Activated naive CD8-positive, alpha-beta T cell treated with anti-CD3 and anti-CD28 coated beads for 36 hours (primary cell): ENCODE results near the gene MVK. TPM values are rescaled to one million over a fixed set of nuclear protein-coding genes. Genes with fewer than 3 reads are reported as not detected.

Source experiments
- DNase-seq: peaks from one replicate; pipeline ENCODE4 v3.0.0; 2021
- H3K27ac Mint-ChIP-seq: one replicate; pipeline ENCODE4 v1.8.0; 2022; ENCODE audit warnings: mild to moderate bottlenecking, moderate library complexity, mixed read lengths
- H3K27me3 Mint-ChIP-seq: one replicate; pipeline ENCODE4 v1.8.0; 2022; ENCODE audit warnings: mild to moderate bottlenecking, mixed read lengths
- H3K36me3 Mint-ChIP-seq: one replicate; pipeline ENCODE4 v1.8.0; 2021; ENCODE audit warnings: mild to moderate bottlenecking, mixed read lengths
- H3K4me1 Mint-ChIP-seq: one replicate; pipeline ENCODE4 v1.8.0; 2021; ENCODE audit warnings: mixed read lengths
- H3K4me3 Mint-ChIP-seq: one replicate; pipeline ENCODE4 v1.8.0; 2022; ENCODE audit warnings: mild to moderate bottlenecking, moderate library complexity, mixed read lengths
- H3K9me3 Mint-ChIP-seq: one replicate; pipeline ENCODE4 v1.8.0; 2022; ENCODE audit warnings: mixed read lengths
- total RNA-seq, 2 experiments: library from RNA; stranded (reverse); gene quantifications; one replicate each; pipeline ENCODE4 v1.2.3, GENCODE V29; 2021

MVK gene
- total RNA-seq, 2 experiments from 2014 or later, result 17.9 to 20.5 TPM

- no peaks in the 10 kb centered on the region for H3K4me1 Mint-ChIP-seq
- H3K27ac Mint-ChIP-seq, result no peak overlapping the region
These were observed 39.4 kb downstream of the MVK start for GRCh38 chr12:109612975-109613502.

DNA sequence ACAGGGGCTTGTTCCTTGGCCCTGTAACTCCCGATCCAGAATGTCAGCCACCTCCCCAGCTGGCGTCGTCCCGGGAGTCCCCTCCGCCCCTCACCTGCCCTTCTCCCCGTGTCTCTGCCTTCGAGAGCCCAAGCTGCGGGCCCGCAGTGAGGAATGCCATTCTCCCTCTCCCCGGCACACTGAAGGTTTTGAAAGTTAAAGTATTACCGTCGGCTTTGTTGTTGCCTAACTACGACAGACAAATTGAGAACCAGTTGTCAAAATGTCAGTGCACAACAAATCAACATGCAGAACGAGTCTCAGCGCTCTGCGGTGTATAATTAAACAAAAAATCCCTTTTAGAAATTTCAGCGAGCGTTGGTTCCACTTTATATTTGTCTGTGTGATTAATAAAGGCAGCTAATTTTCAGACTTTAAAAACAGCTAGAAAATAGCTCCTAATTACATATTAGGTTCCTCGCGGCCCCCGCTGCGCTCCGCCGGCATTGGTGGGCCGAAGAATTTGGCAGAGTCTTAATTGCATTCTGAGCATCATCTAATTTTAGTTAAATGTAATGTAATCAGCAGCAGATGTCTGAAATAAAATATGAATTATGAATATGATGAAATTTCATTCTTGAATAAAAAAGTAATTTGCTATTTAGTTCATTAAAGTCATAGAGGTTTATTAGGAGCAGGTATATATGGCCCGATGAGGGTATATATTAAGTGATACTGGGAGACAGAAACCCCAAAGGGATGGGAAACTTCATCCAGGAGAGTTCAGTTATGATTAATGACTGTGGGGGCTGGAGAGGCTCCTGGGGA lies 40.3 kb downstream of the MVK start:
- Mint-ChIP-seq H3K27me3 (peaks cover 32% of the 10 kb centered on the region), H3K4me3 (no peak overlapping the region)

More at GRCh38 chr12:109612975-109613502, 39.4 kb downstream of the MVK start:
- no peaks in the 10 kb centered on the region for H3K36me3 Mint-ChIP-seq
- H3K27me3 Mint-ChIP-seq, result peaks cover 32% of the 10 kb centered on the region
- no peaks in the 10 kb centered on the region for H3K9me3 Mint-ChIP-seq
- no peak for DNase-seq
- H3K4me3 Mint-ChIP-seq, result no peak overlapping the region

DNA sequence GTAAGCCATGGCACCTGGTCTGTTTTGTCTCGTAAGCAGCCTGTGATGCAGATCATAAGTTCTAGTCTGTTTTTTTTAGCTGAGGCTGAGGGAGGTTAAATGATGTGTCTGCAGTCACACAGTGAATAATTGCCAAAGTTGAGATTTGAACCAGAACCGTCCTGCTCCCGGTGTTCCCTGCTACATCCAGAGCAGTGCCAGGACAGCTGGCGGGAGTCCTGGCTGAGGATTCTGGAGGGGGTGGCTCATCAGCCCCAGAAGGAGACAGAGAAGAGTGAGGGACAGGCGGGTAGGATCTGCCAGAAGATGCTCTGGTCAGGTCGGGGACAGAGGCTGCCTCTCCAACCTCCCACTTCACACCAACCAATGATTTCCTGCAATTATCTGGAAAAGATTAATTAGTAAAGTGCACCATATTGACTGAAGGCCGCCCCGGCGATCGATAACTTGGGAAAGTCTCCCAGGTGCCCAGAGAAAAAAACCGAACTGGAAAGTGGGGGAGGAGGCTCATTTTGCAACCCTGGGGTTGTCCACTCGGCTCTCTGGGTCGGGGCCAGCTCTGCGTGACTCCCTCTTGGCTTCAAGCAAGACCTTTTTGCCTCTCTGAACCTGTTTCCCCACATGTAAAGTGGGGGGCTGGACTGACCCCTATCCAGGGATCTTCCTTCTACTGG lies 42.1 kb downstream of the MVK start:
- H3K9me3 Mint-ChIP-seq, result no peaks in the 10 kb centered on the region
- no peak overlapping the region for H3K27ac Mint-ChIP-seq
- no peaks in the 10 kb centered on the region for H3K4me1 Mint-ChIP-seq
- peaks cover 24% of the 10 kb centered on the region for H3K27me3 Mint-ChIP-seq
- H3K4me3 Mint-ChIP-seq, result no peak overlapping the region
- DNase-seq, result no peak
- H3K36me3 Mint-ChIP-seq, result no peaks in the 10 kb centered on the region

More for the DNA sequence above, 40.3 kb downstream of the MVK start:
- no peak for DNase-seq
- Mint-ChIP-seq H3K27ac (no peak overlapping the region), H3K4me1 (no peaks in the 10 kb centered on the region), H3K9me3 (no peaks in the 10 kb centered on the region), H3K36me3 (no peaks in the 10 kb centered on the region)

DNA sequence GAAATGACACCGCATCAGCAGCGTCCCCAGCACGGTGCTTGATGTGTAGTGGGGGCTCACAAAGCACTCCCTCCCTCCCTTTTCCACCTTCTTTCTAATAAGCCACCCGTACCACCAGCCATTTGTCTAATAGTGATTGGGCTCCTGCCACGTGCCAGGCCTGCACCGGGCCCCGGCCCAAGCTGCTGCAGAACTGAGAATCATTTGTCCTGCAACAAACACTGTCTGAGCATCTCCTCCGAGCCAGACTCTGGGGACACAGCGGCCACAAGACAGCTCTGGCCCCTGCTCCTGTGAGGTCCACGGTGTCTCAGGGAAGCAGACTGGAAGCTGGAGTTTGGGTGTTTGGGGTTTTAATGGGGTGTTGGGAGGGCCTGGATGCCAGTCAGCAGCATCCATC lies 43.9 kb downstream of the MVK start:
- Mint-ChIP-seq H3K4me1 (peaks cover 2% of the 10 kb centered on the region), H3K36me3 (no peaks in the 10 kb centered on the region), H3K4me3 (no peak overlapping the region), H3K27ac (no peak overlapping the region), H3K9me3 (no peaks in the 10 kb centered on the region), H3K27me3 (peaks cover 28% of the 10 kb centered on the region)
- DNase-seq, result no peak

DNA sequence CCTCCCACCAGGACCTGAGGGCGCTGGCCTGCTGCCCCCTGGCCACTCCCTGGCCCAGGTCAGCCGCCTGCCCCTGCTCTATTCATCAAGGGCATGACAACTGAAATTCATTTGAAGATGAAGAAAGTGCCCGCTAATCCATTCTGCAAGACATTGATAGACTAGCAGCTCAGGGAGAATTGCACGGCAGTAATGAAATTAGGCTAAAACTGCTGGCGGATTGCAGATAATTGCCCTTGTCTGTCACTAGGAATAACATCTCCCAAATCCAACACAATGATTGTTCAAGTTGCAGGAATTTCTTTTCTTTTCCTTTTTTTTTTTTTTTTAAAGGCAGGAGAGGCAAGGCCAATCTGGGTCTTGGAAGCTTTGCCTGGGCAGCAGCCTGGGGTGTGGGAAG lies 44.5 kb downstream of the MVK start:
- no peak overlapping the region for H3K4me3 Mint-ChIP-seq
- H3K36me3 Mint-ChIP-seq, result no peaks in the 10 kb centered on the region
- peaks cover 33% of the 10 kb centered on the region for H3K27me3 Mint-ChIP-seq
- no peak overlapping the region for H3K27ac Mint-ChIP-seq
- H3K9me3 Mint-ChIP-seq, result no peaks in the 10 kb centered on the region
- DNase-seq, result no peak
- H3K4me1 Mint-ChIP-seq, result peaks cover 2% of the 10 kb centered on the region

- Mint-ChIP-seq H3K27me3 (peaks cover 26% of the 10 kb centered on the region), H3K27ac (no peak overlapping the region), H3K9me3 (no peaks in the 10 kb centered on the region), H3K36me3 (no peaks in the 10 kb centered on the region), H3K4me3 (no peak overlapping the region), H3K4me1 (peaks cover 2% of the 10 kb centered on the region)
- DNase-seq, result no peak
These were observed 45.5 kb downstream of the MVK start for GRCh38 chr12:109619002-109619604.

DNA sequence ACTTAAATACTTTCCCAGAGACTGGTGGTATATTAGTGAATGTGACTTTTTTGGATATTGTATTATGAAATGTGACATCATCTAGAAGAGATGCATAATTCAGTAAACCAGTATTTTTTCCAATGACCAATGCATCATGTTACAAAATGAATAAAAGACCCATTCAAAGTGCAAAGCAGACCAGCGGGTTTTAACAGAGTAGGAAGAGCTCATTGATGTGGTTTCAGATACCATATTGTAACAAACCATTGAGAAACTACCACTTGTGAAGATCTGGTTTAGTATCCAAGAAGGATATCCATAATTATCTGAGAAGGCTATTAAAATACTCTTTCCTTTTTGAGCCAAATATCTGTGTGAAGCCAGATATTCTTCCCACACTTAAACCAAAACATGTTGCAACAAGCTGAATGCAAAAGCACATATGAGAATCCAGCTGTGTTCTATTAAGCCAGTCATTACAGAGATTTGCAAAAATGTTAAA lies 47.7 kb downstream of the MVK start:
- no peaks in the 10 kb centered on the region for H3K36me3 Mint-ChIP-seq
- H3K27ac Mint-ChIP-seq, result no peak overlapping the region
- no peak overlapping the region for H3K4me3 Mint-ChIP-seq
- H3K4me1 Mint-ChIP-seq, result peaks cover 2% of the 10 kb centered on the region
- no peak for DNase-seq
- H3K27me3 Mint-ChIP-seq, result peaks cover 29% of the 10 kb centered on the region
- H3K9me3 Mint-ChIP-seq, result no peaks in the 10 kb centered on the region

DNA sequence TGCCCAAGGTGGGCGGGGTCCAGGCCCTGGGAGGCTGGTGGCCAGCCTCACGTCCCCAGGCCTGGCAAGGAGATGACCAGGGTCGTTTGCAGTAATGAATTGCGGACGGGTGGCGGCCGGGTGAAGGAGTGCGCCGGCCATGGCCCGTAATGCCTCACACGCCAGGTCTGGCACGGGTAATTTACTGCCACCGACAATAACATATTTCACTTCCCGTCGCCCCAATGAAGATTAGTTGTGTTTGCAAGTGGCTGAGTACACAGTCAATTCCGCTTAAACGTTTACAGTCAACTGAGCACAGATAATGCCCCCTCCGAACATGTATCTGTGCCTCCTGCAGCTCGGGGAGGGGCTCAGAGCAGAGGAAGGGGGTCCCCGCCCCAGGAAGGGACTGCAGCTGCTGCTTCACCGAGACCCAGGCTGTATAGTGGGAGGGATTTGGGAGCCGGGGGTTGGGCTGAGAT lies 48.3 kb downstream of the MVK start:
- Mint-ChIP-seq H3K4me1 (peaks cover 2% of the 10 kb centered on the region), H3K9me3 (no peaks in the 10 kb centered on the region), H3K27ac (no peak overlapping the region), H3K27me3 (peaks cover 25% of the 10 kb centered on the region), H3K36me3 (no peaks in the 10 kb centered on the region), H3K4me3 (no peak overlapping the region)
- DNase-seq, result no peak

DNA sequence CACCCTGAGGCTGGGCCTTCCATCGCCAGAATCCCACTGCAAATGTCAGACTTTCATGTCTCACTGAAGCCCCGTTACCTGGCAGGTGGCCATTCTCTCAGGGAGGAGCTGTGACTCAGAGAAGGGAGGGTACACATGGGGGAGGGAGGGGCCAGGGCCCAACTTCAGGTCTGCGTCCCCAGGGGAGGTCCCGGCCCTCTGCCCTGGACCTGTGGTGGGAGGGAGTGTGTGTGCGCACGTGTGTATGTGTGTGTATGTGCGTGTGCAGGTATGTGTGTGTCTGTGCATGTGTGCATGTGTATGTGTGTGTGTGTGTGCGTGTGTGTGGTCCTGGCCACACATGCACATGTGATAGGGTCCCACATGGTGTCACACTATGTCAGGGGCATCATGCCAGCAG lies 50.9 kb downstream of the MVK start:
- Mint-ChIP-seq H3K4me1 (peaks cover 2% of the 10 kb centered on the region), H3K27ac (no peak overlapping the region), H3K4me3 (no peak overlapping the region), H3K9me3 (no peaks in the 10 kb centered on the region), H3K36me3 (no peaks in the 10 kb centered on the region), H3K27me3 (peaks cover 31% of the 10 kb centered on the region)
- no peak for DNase-seq

GRCh38 chr12:109625131-109625559 lies 51.6 kb downstream of the MVK start:
- H3K4me3 Mint-ChIP-seq, result no peak overlapping the region
- H3K9me3 Mint-ChIP-seq, result no peaks in the 10 kb centered on the region

GRCh38 chr12:109625749-109626377 lies 52.3 kb downstream of the MVK start:
- no peak for DNase-seq
- Mint-ChIP-seq H3K9me3 (no peaks in the 10 kb centered on the region), H3K36me3 (no peaks in the 10 kb centered on the region), H3K4me3 (no peak overlapping the region), H3K4me1 (peaks cover 2% of the 10 kb centered on the region), H3K27ac (no peak overlapping the region), H3K27me3 (peaks cover 37% of the 10 kb centered on the region)

More at GRCh38 chr12:109625131-109625559, 51.6 kb downstream of the MVK start:
- no peaks in the 10 kb centered on the region for H3K36me3 Mint-ChIP-seq
- DNase-seq, result no peak
- peaks cover 2% of the 10 kb centered on the region for H3K4me1 Mint-ChIP-seq
- no peak overlapping the region for H3K27ac Mint-ChIP-seq
- peaks cover 35% of the 10 kb centered on the region for H3K27me3 Mint-ChIP-seq

GRCh38 chr12:109626378-109627115 lies 53.0 kb downstream of the MVK start:
- Mint-ChIP-seq H3K27ac (no peak overlapping the region), H3K36me3 (no peaks in the 10 kb centered on the region), H3K9me3 (no peaks in the 10 kb centered on the region), H3K27me3 (peaks cover 33% of the 10 kb centered on the region), H3K4me3 (no peak overlapping the region), H3K4me1 (peaks cover 2% of the 10 kb centered on the region)
- DNase-seq, result no peak

GRCh38 chr12:109627633-109628032 lies 54.0 kb downstream of the MVK start:
- no peak for DNase-seq
- H3K4me3 Mint-ChIP-seq, result no peak overlapping the region
- H3K27me3 Mint-ChIP-seq, result peaks cover 25% of the 10 kb centered on the region
- no peaks in the 10 kb centered on the region for H3K9me3 Mint-ChIP-seq
- no peak overlapping the region for H3K27ac Mint-ChIP-seq
- no peaks in the 10 kb centered on the region for H3K36me3 Mint-ChIP-seq
- H3K4me1 Mint-ChIP-seq, result no peaks in the 10 kb centered on the region

DNA sequence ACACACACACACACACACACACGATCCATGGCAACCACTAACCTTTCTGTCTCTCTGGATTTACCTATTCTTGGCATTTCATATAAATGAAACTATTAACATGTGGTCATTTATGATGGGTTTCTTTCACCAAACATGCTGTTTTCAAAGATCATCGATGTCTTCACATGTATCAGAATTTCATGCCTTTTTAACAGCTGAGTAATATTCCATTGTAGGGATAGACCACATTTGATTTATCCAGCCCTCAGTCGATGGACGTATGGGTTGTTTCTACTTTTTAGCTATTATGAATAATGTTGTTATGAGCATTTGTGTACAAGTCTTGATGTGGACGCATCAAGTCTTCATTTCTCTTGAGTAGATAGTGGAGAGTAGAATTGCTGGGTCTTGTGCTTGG lies 56.5 kb downstream of the MVK start:
- no peak overlapping the region for H3K27ac Mint-ChIP-seq
- H3K4me3 Mint-ChIP-seq, result no peak overlapping the region
- peaks cover 1% of the 10 kb centered on the region for H3K9me3 Mint-ChIP-seq
- H3K27me3 Mint-ChIP-seq, result peaks cover 15% of the 10 kb centered on the region
- no peaks in the 10 kb centered on the region for H3K4me1 Mint-ChIP-seq
- no peaks in the 10 kb centered on the region for H3K36me3 Mint-ChIP-seq
- no peak for DNase-seq
